NCI-H2029 (cell line): ENCODE data around the gene CALM1.
"Not testable (repeated sequence)": the region's sequence is repeated elsewhere in the genome, so short reads cannot be mapped to it uniquely, and the experiment has no call there.

Experiments
- DNase-seq: peaks from one replicate; lab custom pipeline; 2025; lab: John Stamatoyannopoulos, UW

The CALM1 gene

DNA sequence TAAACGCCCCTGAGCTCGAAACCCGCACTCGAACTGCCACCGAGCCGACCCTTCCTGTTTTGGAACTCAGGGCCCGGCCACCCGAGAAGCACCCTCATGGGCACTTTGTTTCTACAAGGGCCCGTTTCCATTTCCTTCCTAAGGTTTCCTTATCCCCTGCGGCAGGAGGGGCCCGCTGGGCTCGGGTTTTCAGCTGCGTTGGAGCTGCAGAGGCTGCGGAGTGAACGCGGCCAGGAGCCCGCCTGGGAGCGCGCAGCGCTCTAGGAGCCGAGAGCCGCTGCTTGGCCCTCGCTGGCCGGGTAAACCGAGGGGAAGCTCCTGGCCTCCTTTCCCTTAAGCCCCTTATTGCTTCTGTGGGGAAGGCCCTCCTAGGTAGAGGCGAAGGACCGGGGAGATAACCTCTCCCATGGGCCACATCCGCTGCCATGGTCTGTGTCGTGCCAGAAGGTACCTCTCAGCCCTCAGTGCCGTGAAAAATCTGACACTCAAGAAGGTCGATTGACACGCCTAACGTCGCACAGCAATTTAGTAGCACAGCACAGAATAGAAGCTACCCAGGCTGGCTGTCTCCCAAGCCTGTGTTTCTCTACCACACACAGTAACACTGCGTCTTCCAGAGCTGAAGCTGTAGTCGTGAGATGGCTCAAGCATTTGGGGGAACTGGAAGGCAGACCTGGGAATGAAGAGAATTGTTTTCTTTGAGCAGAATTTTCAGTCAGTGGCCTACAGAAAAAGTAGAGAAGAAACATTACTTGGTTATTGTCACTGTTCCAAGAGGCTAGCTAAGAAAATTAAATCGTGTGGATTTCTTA lies 12.9 kb upstream of the CALM1 start:
- peak; percentile 25 for DNase-seq

- no peak for DNase-seq
These were observed 12.3 kb upstream of the CALM1 start for GRCh38 chr14:90384543-90384911.

DNA sequence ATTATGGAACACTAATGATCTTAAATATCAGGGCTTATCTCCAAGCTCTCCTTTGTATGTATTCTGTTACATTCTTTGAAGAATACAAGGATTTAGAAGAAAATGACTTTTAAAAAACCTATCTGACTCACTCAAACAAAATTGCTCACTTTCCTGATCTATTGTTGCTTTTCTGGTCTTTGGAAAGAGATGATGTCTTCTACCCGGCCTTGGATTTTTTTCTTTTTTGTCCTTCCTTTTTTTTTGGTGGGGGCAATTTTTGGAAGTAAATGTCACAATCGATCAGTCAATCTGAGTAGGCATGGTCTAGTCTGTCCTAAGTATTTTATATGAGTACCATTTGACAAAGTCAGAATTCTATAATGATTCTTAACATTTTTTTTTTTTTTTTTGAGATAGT lies 10.5 kb upstream of the CALM1 start:
- DNase-seq, result no peak

GRCh38 chr14:90387206-90387760 lies 9.5 kb upstream of the CALM1 start:
- DNase-seq, result no peak

DNA sequence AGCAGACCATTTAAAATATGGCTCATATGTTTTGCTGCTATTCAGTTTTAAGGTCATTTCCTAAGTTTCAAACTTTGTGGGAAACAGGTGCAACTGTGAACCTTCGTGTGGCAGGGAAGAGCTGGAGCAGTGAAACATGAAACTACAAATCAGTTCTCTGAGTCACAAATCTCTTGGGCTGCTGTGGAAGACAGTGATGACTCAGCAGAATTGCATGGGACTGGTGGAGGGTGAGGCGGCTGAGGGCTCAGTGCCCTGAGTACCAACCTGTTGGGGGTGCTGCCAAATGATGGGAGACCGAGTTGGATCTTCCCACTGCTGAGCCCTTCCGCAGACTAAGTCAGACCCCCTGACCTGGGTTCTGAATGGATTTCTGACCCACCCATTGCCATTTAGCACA lies 8.4 kb upstream of the CALM1 start:
- no peak for DNase-seq

- DNase-seq, result no peak
These were observed 7.8 kb upstream of the CALM1 start for GRCh38 chr14:90388982-90389381.

- no peak for DNase-seq
These were observed 2.9 kb upstream of the CALM1 start for GRCh38 chr14:90393966-90394365.

DNA sequence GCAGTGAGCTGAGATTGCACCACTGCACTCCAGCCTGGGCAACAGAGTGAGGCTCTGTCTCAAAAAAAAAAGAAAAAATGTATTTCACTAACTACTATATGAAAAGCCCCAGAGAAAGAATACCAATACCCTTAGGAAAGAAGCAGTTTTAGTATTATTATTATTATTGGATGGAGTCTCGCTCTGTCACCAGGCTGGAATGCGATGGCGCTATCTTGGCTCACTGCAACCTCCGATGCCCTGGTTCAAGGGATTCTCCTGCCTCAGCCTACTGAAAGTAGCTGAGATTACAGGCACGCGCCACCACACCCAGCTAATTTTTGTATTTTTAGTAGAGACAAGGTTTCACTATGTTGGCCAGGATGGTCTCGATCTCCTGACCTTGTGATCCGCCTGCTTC lies 2.0 kb upstream of the CALM1 start:
- DNase-seq, result not testable (repeated sequence)

GRCh38 chr14:90397425-90398314 lies 841 bp downstream of the CALM1 start:
- no peak for DNase-seq

- DNase-seq, result no peak
These were observed 1.5 kb downstream of the CALM1 start for GRCh38 chr14:90398315-90398839.

DNA sequence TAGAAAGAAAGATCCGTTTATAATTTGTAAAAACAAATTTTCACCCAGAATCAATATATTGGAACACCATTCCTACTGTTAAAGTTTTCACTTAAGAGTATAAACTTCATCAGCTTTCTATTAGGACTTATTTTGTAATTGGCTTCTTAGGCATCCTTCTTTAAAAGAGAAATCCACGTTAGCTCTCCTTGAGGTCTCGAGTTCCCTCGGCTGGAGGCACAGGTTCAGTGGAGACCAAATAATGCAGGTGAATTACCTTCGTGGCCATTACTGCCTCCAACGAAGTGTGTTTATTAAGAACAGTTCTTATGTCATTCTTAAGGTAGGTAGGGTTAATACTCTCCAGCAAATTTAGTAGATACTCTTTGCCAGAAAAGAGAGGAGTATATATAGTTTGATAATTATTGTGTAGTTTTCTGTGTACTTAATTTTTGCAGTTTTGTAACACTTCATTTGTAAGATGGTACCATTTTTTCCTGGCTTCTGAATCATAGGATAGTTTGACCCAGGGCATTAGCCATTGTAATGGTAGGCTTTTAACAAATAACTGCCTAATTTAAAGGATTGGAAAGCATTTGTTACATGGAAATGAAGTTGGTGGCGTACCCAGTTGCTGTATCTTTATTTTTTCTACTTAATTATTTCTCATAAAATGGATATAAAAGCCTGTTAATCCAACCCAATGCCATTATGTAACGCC lies 2.2 kb downstream of the CALM1 start:
- DNase-seq, result no peak

DNA sequence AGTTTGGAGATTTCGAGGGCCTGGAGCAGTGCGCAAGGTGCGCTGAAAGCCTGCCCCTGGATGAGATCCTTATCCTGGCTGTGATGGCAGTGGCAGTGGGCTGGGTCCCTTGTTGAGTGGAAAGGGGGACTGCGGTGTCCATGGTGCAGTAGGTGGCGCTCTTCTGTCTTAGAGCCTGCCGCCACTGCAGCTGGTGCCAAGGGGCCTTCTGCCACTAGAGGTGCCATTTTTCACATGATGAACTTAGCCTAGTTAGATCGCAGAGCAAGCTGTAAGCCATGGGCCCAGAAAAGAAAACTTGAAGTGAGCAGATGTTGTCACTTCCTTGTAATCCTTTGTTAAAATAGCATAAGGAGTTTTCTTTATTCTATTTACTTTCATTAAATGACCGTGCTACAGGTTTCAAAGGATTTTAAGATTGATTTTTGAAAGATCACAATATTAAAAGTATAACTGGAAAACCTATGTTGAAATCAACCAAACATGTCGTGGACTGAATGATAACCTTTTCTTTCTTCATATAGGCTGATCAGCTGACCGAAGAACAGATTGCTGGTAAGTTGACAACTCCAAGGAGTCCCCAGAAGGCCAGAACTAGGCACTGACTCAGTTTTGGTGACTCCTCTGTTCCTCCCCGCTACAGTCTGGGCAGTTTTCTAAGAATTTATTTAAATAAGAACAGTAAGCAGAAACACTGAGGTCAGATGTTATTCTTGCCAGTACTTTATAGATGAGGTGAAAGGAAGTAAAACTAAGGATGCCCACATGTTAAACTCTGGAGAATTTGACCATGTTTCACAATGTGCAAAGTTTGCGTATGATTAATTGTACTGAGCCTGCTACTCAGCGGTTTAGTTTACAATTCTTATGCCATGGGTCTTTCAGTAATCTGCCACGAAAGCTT lies 3.0 kb downstream of the CALM1 start:
- DNase-seq, result peak; percentile 61

GRCh38 chr14:90400904-90401561 lies 4.2 kb downstream of the CALM1 start:
- DNase-seq, result no peak

DNA sequence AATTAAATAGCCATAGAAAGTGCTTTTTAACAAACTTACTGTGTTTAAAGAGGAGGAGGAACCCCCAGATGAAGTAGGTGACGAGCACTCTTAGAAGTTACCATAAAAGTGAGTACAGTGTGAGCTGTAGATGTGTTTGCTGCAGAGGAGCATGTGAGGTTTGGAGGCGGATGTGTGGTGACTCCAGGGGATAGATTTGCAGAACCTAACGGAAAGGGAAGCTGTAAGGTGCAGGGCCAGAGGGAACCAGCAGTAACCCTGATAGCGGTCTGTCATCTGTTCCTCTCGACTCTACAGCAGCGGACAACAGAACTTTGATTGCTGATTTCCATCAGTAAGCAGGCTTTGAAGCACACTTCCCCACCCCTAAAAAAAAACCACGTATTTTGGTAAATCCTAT lies 5.2 kb downstream of the CALM1 start:
- DNase-seq, result no peak

GRCh38 chr14:90403065-90403464 lies 6.2 kb downstream of the CALM1 start:
- DNase-seq, result no peak

- no peak for DNase-seq
These were observed 8.3 kb downstream of the CALM1 start for GRCh38 chr14:90405101-90405500.

DNA sequence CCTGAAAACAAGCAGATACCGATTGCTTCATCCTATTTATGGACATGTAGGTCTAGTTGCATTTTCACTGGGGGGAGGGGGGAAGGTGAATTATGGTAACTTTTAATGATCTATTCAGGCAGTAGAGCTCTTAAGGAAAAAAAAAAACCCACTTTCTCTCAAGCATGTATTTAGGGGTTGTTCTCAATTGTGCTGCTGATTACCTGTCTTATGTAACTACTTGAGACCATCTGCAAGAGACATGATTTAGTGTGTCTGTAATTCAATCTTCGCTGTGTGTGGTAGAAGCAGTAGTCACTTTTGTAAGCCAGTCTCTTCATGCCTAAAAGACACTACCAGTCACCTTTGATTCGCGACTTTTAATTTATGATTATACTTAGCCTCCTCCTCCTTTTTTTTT lies 8.9 kb downstream of the CALM1 start:
- peak; percentile 7 for DNase-seq

DNA sequence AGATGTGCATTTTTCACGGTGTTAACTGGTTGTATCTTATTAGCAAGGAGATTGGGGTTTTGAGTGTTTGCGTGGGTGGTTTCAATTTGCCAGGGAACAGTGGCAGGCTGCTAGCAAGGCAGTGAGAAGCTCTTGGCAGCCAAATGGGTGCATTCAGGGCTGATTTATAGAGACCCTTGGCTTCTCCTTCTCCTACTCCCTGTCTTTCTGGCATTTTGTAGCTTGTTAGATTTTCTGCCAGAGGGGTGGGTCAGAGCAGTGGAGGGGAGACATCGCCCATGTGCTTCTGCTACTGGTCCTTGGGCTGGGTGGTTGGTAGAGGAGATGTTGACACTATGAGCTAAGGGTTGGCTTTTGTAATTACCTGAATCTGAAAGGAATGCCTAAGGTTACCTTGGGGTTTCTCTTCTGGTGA lies 9.6 kb downstream of the CALM1 start:
- DNase-seq, result no peak

GRCh38 chr14:90407230-90407629 lies 10.4 kb downstream of the CALM1 start:
- no peak for DNase-seq

GRCh38 chr14:90408713-90409112 lies 11.9 kb downstream of the CALM1 start:
- no peak for DNase-seq
